ENCODE data around the gene OTUD1.

The OTUD1 gene

GRCh38 chr10:23469596-23470237 is 30.8 kb downstream of the OTUD1 start:
- ChIA-PET CTCF (no interaction called here), POLR2A (no interaction called here)

GRCh38 chr10:23472181-23472580 is 33.3 kb downstream of the OTUD1 start:
- POLR2A ChIA-PET: no interaction called here

More at GRCh38 chr10:23469596-23470237, 30.8 kb downstream of the OTUD1 start:
- TF ChIP-seq CTCF (IDR thresholded peaks at IDR 0.05; ENCODE audit: control extremely low read depth, extremely low read depth, low read depth, missing control alignments): no peak
- no peak for DNase-seq (ENCODE audit: extremely low spot score)

DNA sequence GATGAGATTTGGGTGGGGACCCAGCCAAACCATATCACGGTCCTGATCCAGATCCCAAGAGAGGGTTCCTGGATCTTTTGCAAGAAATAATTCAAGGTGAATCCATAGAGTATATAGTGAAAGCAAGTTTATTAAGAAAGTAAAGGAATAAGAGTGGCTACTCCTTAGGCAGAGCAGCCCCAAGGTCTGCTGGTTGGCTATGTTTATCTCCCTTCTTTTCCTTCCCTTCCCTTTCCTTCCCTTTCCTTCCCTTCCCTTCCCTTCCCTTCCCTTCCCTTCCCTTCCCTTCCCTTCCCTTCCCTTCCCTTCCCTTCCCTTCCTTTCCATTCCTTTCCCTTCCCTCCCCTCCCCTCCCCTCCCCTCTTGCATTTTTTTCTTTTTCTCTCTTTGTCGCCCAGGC is 35.2 kb downstream of the OTUD1 start:
- no peak for TF ChIP-seq CTCF (IDR thresholded peaks at IDR 0.05; ENCODE audit: control extremely low read depth, extremely low read depth, low read depth, missing control alignments)
- no peak for DNase-seq (ENCODE audit: extremely low spot score)
- ChIA-PET POLR2A (no interaction called here), CTCF (no interaction called here)

More at GRCh38 chr10:23472181-23472580, 33.3 kb downstream of the OTUD1 start:
- no peak for DNase-seq (ENCODE audit: extremely low spot score)
- TF ChIP-seq CTCF (IDR thresholded peaks at IDR 0.05; ENCODE audit: control extremely low read depth, extremely low read depth, low read depth, missing control alignments): no peak
- CTCF ChIA-PET: no interaction called here

DNA sequence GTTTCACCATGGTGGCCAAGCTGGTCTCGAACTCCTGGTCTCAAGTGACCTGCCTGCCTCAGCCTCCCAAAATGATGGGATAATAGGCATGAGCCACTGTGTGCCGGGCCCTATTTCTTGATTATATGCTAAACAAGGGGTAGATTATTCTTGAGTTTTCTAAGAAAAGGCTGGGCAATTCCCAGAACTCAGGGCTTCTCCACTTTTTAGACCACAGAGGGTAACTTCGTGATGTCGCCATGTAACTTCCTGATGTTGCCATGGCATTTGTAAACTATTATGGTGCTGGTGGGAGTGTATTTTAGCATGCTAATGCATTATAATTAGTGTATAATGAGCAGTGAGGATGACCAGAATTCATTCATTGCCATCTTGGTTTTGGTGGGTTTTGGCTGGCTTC is 35.8 kb downstream of the OTUD1 start:
- POLR2A ChIA-PET: no interaction called here
- no peak for TF ChIP-seq CTCF (IDR thresholded peaks at IDR 0.05; ENCODE audit: control extremely low read depth, extremely low read depth, low read depth, missing control alignments)
- CTCF ChIA-PET: no interaction called here

DNA sequence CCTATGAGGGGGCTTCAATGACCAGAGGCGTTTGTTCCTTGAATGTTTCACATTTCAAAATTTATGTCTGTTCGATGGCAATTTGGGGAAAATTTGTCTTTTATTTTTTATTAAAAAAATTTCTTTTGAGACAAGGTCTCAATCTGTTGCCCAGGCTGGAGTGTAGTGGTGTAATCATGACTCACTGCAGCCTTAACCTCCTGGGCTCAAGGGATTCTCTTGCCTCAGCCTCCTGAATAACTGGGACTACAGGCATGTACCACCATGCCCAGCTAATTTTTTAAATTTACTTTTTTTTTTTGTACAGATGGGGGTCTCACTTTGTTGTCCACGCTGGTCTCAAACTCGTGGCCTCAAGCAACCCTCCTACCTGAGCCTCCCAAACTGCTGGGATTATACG is 39.7 kb downstream of the OTUD1 start:
- ChIA-PET CTCF (no interaction called here), POLR2A (no interaction called here)
- no peak for TF ChIP-seq CTCF (IDR thresholded peaks at IDR 0.05; ENCODE audit: control extremely low read depth, extremely low read depth, low read depth, missing control alignments)
- no peak for DNase-seq (ENCODE audit: extremely low spot score)

More for the DNA sequence above, 35.8 kb downstream of the OTUD1 start:
- DNase-seq (ENCODE audit: extremely low spot score): no peak

DNA sequence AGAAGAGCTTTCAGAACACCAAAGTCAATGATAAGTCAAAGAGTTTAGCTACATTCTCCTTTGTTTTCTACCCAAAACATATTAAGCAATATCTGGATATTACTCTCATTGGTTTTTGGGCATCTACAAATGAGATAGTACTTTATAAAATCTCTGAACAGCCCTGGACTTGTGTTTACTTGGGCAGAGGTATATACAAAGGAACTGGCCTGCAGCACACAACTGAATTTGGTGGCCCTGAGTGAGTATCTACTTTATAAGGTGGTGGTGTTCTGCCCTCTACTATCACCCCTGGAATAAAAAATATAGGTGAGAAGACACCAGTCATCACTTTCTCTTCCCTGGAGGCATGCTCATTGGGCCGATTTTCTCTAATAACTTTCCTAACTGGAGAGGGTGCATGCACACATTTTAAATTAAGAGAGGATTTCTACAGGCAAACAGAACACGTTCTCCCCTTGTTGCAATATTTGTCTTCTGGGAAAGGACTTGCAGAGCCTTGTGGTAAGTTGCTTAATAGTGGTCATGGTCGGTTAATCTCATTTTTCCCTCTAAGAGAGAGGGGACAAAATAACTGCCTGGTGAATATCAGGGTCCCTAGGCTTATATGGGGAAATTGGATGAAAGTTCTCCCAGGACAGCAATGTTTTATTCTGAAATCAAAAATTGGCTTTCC is 41.1 kb downstream of the OTUD1 start:
- POLR2A ChIA-PET: no interaction called here
- DNase-seq (ENCODE audit: extremely low spot score): no peak
- CTCF ChIA-PET: no interaction called here
- no peak for TF ChIP-seq CTCF (IDR thresholded peaks at IDR 0.05; ENCODE audit: control extremely low read depth, extremely low read depth, low read depth, missing control alignments)

Data from GM10248 (cell line).